OCI-LY3 (cell line): ENCODE data around the gene TAF1C.

Source experiments
- EZH2phosphoT487 ChIP-seq: fragments of 200-600 bp; shearing (Covaris generic); IDR thresholded peaks from 2 replicates; pipeline ENCODE4 v1.6.1; 2018; ENCODE audit warnings: antibody characterized with exemption, mixed run types, low read depth
- TF ChIP-seq, protein P1 (sequence below): fragments of 200-600, 300-600 bp; sonication (generic); IDR thresholded peaks from 2 replicates; pipeline ENCODE4 v1.5.1; 2014; ENCODE audit warnings: antibody characterized with exemption, low read length, low read depth

- TF ChIP-seq, protein P1, sequence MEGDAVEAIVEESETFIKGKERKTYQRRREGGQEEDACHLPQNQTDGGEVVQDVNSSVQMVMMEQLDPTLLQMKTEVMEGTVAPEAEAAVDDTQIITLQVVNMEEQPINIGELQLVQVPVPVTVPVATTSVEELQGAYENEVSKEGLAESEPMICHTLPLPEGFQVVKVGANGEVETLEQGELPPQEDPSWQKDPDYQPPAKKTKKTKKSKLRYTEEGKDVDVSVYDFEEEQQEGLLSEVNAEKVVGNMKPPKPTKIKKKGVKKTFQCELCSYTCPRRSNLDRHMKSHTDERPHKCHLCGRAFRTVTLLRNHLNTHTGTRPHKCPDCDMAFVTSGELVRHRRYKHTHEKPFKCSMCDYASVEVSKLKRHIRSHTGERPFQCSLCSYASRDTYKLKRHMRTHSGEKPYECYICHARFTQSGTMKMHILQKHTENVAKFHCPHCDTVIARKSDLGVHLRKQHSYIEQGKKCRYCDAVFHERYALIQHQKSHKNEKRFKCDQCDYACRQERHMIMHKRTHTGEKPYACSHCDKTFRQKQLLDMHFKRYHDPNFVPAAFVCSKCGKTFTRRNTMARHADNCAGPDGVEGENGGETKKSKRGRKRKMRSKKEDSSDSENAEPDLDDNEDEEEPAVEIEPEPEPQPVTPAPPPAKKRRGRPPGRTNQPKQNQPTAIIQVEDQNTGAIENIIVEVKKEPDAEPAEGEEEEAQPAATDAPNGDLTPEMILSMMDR = no peak
- TF ChIP-seq EZH2phosphoT487 = no peak
Observed at GRCh38 chr16:84155771-84156170, 31.1 kb downstream of the TAF1C start.
